Measurements from ENCODE around the gene ACADL. TPM values are rescaled to one million over a fixed set of nuclear protein-coding genes. Genes with fewer than 3 reads are reported as not detected.

The ACADL gene
- total and polyA plus RNA-seq, 4 donors = 1.9 to 22.3 (median 15.2) TPM

- Histone ChIP-seq H3K4me3 (ENCODE audit: low read depth in 1 of 3, low read length in 3 of 3) (no peak overlapping the region), H3K27me3 (ENCODE audit: control insufficient read depth in 4 of 4, insufficient read depth in 4 of 4, low read length in 3 of 4) (no peaks in the 10 kb centered on the region), H3K4me1 (ENCODE audit: control insufficient read depth in 4 of 4, insufficient read depth in 4 of 4, low read length in 3 of 4) (peaks cover 2 to 12% (median 6%) of the 10 kb centered on the region in 4 donors), H3K9ac (ENCODE audit: low read depth in 1 of 2, low read length in 2 of 2) (no peak overlapping the region), H3K27ac (ENCODE audit: low read depth in 1 of 2, low read length in 2 of 2) (no peak overlapping the region), H3K9me3 (ENCODE audit: control insufficient read depth in 4 of 4, low read length in 3 of 4) (no peaks in the 10 kb centered on the region), H3K36me3 (ENCODE audit: control insufficient read depth in 4 of 4, insufficient read depth in 3 of 4, low read depth in 1 of 4, low read length in 3 of 4) (peaks cover 0 to 5% (median 4%) of the 10 kb centered on the region in 4 donors)
- WGBS = 95% methylated on average over 3 of the region's 3 CpGs
- TF ChIP-seq RXRA (IDR thresholded peaks at IDR 0.05) (no peak), HNF4G (IDR thresholded peaks at IDR 0.05) (no peak), ZBTB33 (IDR thresholded peaks at IDR 0.05) (no peak), CTCF (IDR thresholded peaks at IDR 0.05; ENCODE audit: low read depth, low read length, missing input control) (no peak), FOXA2 (IDR thresholded peaks at IDR 0.05) (no peak), GABPA (IDR thresholded peaks at IDR 0.05 in 1 of 2, conservative IDR thresholded peaks at IDR 0.05 in 1 of 2) (no peak), HNF4A (conservative IDR thresholded peaks at IDR 0.05) (no peak), YY1 (IDR thresholded peaks at IDR 0.05) (no peak), NR2F2 (IDR thresholded peaks at IDR 0.05) (no peak), RAD21 (IDR thresholded peaks at IDR 0.05) (no peak), SP1 (IDR thresholded peaks at IDR 0.05) (no peak), MAX (IDR thresholded peaks at IDR 0.05) (no peak), FOXA1 (IDR thresholded peaks at IDR 0.05) (no peak), REST (IDR thresholded peaks at IDR 0.05) (no peak), ATF3 (IDR thresholded peaks at IDR 0.05) (no peak), JUND (IDR thresholded peaks at IDR 0.05) (no peak)
- no peak for DNase-seq (ENCODE audit: low spot score)
Observed at GRCh38 chr2:210159059-210159458, 66.2 kb downstream of the ACADL start.

- Histone ChIP-seq H3K36me3 (ENCODE audit: control insufficient read depth in 4 of 4, insufficient read depth in 3 of 4, low read depth in 1 of 4, low read length in 3 of 4) (peaks cover 0 to 12% (median 9%) of the 10 kb centered on the region in 4 donors), H3K4me1 (ENCODE audit: control insufficient read depth in 4 of 4, insufficient read depth in 4 of 4, low read length in 3 of 4) (peaks cover 2 to 11% (median 6%) of the 10 kb centered on the region in 4 donors), H3K27ac (ENCODE audit: low read depth in 1 of 2, low read length in 2 of 2) (no peak overlapping the region), H3K4me3 (ENCODE audit: low read depth in 1 of 3, low read length in 3 of 3) (no peak overlapping the region), H3K9ac (ENCODE audit: low read depth in 1 of 2, low read length in 2 of 2) (no peak overlapping the region), H3K27me3 (ENCODE audit: control insufficient read depth in 4 of 4, insufficient read depth in 4 of 4, low read length in 3 of 4) (no peaks in the 10 kb centered on the region), H3K9me3 (ENCODE audit: control insufficient read depth in 4 of 4, low read length in 3 of 4) (no peaks in the 10 kb centered on the region)
- DNase-seq (ENCODE audit: low spot score) = no peak
- WGBS = 91% methylated on average over 2 of the region's 2 CpGs
- TF ChIP-seq JUND (IDR thresholded peaks at IDR 0.05) (no peak), HNF4A (conservative IDR thresholded peaks at IDR 0.05) (no peak), ZBTB33 (IDR thresholded peaks at IDR 0.05) (no peak), RXRA (IDR thresholded peaks at IDR 0.05) (no peak), SP1 (IDR thresholded peaks at IDR 0.05) (no peak), EGR1 (IDR thresholded peaks at IDR 0.05; ENCODE audit: low read depth in 2 of 2) (no peak), HNF4G (IDR thresholded peaks at IDR 0.05) (no peak), CTCF (IDR thresholded peaks at IDR 0.05; ENCODE audit: low read depth, low read length, missing input control) (no peak), RAD21 (IDR thresholded peaks at IDR 0.05) (no peak), YY1 (IDR thresholded peaks at IDR 0.05) (no peak), ATF3 (IDR thresholded peaks at IDR 0.05) (no peak)
Observed at GRCh38 chr2:210158236-210158635, 67.0 kb downstream of the ACADL start.
